ENCODE measurements around the gene CCDC134.

The CCDC134 gene

DNA sequence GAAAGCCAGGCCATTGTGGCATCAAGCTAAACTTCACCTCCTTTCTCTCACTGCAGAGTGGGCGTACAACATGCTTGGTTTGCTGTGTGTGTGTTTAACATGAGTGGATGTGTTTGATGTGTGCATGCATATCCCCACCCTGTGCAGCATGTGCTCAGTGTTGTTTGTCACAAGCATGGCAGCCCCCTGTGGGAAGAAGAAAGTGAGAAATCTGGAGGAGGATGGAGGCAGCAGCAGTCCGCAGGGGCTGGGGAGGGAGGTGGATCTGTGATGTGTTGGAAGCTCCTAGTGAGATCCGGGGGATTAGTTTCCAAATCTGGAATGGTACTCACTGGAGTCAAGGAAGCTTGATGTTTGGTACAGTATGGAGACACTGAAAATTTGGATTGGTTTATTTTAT, 24.1 kb upstream of the CCDC134 start:
- FAIRE-seq (no peak), DNase-seq (ENCODE audit: insufficient read length, low spot score) (no peak)
- no peak for TF ChIP-seq POLR2A (IDR thresholded peaks at IDR 0.05; ENCODE audit: low read depth, low read length)

DNA sequence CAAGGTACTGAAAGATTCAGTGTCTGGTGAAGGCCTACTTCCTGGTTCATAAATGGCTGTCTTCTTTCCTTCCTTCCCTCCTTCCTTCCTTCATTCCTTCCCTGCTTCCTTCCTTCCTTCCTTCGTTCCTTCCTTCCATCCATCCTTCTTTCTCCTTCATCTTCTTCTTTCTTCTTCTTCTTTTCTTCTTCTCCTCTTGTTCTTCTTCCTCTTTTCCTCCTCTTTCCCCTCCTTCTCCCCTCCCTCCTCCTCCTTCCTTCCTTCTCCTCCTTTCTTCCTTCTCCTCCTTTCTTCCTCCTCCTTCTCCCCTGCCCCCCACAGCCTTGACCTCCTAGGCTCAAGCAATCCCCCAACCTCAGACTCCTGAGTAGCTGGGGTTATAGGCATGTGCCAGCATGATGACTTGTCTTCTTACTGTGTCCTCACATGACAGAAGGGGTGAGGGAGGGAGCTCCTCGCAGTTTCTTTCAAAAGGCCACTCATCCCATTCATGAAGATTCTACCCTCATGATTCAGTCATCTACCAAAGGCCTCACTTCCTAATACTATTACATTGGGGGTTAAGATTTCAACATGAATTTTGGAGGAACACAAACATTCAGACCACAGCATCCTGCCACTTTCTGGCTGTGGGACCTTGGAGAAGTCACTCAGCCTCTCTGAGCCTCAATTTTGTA, 22.6 kb upstream of the CCDC134 start:
- no peak for TF ChIP-seq POLR2A (IDR thresholded peaks at IDR 0.05; ENCODE audit: low read depth, low read length)
- no peak for FAIRE-seq
- no peak for DNase-seq (ENCODE audit: insufficient read length, low spot score)

DNA sequence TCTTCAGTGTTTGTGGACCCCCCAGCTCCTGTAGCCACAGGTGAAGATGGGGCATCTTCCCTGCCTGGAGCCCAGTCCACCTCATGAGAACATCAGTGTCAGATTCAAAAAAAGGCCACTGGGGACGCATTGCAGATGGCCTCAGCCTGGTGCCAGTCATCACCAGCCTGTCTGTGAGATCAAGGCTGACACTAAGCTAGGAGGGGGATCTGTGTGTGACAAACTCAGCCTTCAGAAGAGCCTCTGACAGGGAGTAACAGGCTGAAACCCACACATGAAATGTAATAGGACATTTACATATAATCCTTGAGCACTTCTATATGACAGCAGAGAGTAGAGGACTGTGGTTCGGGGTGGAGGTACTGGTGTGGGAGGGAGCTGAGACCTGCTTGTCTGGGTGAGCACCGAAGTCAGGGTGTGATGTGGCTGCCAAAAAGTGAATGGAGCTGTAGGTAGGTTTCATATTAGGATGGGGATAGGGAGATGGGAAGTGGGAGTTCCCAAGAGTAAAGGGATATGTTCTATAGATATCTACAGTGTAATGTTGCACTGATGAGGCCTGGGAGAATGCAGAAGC, 20.5 kb upstream of the CCDC134 start:
- no peak for DNase-seq (ENCODE audit: insufficient read length, low spot score)
- TF ChIP-seq POLR2A (IDR thresholded peaks at IDR 0.05; ENCODE audit: low read depth, low read length), result no peak
- no peak for FAIRE-seq

DNA sequence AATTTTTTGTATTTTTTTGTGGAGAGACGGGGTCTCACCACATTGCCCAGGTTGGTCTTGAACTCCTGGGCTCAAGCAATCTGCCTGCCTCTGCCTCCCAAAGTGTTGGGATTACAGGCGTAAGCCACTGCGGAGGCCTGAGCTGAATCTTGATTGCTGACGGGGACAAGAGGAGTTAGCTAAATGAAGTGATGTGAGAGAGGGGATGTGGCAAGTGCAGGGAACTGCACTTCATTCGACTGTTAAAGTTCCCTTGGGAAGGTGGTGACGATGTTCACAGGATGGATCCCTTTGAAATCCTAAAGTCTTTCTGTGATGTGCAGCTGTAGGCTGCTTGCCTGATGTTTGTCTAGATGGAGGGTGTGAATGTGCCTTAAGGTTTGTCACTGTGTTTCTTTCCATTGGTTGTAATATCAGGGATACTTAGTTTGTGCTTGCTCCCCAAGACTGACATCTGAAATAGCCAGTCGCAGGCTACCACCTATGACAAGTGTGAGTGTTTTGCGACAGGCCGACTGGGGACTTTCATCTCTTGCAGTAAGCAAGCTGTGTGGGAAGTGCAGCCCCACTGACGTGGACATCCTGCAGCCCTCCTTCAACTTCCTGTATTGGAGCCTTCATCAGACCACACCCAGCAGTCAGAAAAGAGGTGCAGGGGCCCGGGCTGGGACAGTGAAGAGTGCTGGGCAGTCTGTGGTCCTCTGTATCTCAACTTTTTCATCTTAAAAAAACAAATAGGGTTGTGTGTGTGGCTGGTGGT, 19.6 kb upstream of the CCDC134 start:
- DNase-seq (ENCODE audit: insufficient read length, low spot score), result no peak
- no peak for FAIRE-seq
- TF ChIP-seq POLR2A (IDR thresholded peaks at IDR 0.05; ENCODE audit: low read depth, low read length), result no peak

DNA sequence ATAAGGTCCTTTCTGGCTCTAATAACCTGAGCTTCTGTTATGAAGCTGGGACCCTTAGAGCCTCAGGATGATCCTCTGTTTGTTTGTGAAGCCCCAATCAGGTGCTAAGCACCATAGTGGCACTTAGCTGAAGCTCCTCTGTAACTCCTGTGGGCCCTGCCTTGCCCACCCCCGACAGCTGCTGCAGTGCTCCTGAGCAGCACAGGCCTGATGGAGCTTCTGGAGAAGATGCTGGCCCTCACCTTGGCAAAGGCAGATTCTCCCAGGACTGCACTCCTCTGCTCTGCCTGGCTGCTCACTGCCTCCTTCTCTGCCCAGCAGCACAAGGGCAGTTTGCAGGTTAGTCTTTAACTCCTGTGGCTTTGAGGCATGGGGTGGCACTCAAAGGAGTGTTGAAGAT, 19.0 kb upstream of the CCDC134 start:
- no peak for FAIRE-seq

DNA sequence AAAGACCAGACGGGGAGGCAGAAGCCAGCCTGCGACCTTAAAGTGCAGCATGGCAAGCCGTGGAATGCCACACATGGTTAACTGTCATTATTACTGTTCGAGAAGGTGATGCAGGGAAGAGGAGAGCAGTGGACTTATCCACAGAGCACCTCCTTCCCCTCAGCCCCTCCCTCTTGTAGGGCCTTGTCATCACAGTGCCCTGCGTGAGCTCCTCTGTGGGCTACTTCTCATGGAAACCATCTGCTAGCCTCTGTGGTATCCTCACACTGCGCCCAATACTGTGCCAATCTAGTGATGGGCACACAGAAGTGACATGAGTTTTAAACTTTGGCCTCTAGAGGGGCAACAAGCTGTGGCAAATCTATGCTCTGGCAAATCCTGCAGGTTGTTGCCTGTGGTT, 18.2 kb upstream of the CCDC134 start:
- FAIRE-seq, result no peak
- no peak for DNase-seq (ENCODE audit: insufficient read length, low spot score)
- no peak for TF ChIP-seq POLR2A (IDR thresholded peaks at IDR 0.05; ENCODE audit: low read depth, low read length)

More for the DNA sequence above, 19.0 kb upstream of the CCDC134 start:
- DNase-seq (ENCODE audit: insufficient read length, low spot score), result no peak
- TF ChIP-seq POLR2A (IDR thresholded peaks at IDR 0.05; ENCODE audit: low read depth, low read length), result no peak

DNA sequence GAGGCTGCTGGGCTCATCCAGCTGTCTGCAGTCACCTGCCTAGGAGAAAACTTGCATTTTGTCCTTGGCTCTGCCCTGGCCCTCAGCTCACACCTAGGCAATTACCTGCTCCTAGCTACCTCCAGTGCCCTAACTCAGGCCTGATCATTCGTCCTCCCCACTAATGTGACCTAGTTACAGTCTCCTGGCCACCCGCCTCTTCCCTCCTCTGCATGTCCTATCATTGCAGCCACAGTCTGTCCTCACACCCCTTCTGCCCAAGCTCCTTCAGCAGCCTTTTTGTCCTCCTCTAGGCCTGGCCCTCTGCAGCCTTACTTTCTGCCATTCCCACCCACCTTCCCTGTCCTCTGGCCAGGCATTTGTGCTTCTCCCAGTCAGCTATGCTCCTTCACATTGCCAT, 17.7 kb upstream of the CCDC134 start:
- TF ChIP-seq POLR2A (IDR thresholded peaks at IDR 0.05; ENCODE audit: low read depth, low read length), result no peak
- FAIRE-seq (no peak), DNase-seq (ENCODE audit: insufficient read length, low spot score) (no peak)

DNA sequence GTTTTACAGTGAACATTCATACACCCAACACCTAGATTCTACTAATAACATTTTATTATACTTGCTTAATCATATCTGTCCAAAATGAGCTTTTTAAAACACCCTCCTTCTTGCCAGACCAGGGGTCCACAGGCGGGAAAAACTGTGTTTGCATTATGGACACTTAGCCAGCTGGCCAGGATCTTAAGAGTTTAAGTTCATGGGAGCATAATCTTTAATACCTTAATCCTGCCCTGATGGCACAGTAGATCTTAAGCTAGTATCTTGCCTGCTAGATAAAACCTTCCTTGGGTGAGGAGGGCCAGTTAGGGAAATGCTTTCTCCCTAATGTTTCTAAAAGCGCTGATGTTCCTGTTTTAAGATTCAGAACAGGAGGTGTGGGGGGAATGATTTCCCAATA, 13.1 kb upstream of the CCDC134 start:
- no peak for TF ChIP-seq POLR2A (IDR thresholded peaks at IDR 0.05; ENCODE audit: low read depth, low read length)
- FAIRE-seq, result no peak
- DNase-seq (ENCODE audit: insufficient read length, low spot score), result no peak

DNA sequence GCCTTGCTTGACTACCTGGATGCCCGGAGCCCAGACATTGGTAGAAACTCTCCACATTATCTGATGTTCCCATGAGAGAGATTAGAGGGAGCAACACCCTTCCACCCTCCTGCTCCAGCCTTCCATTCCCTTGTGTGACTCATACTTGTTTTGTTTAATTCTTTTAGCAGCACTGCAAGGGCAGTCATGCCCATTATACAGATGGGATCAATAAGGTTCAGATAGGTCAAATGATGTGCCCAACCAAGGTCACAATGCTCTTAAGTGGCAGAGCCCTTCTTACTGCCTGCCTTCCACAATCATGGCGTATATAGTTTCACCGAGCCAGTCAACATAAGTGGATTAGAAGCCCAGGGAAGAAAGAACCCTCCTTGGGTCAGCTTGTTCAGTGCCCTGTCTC, 6.6 kb upstream of the CCDC134 start:
- no peak for TF ChIP-seq POLR2A (IDR thresholded peaks at IDR 0.05; ENCODE audit: low read depth, low read length)
- FAIRE-seq, result no peak
- no peak for DNase-seq (ENCODE audit: insufficient read length, low spot score)

DNA sequence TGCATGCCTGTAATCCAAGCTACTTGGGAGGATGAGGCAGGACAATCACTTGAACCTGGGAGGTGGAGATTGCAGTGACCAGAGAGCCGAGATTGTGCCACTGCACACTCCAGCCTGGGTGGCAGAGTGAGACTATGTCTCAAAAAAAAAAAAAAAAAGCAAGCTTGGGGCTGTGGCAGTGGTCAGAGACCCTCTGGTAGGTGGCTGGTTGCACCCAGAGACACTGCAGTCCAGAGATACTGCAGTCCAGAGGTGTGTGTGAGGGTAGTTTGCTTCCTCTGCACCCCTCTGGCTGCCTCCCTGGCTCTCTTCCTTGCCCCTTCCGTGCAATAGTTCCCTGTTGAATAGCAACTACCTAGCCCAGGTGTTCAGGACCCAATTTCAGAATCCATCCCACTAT, 1.7 kb upstream of the CCDC134 start:
- no peak for FAIRE-seq
- no peak for TF ChIP-seq POLR2A (IDR thresholded peaks at IDR 0.05; ENCODE audit: low read depth, low read length)
- DNase-seq (ENCODE audit: insufficient read length, low spot score), result no peak

DNA sequence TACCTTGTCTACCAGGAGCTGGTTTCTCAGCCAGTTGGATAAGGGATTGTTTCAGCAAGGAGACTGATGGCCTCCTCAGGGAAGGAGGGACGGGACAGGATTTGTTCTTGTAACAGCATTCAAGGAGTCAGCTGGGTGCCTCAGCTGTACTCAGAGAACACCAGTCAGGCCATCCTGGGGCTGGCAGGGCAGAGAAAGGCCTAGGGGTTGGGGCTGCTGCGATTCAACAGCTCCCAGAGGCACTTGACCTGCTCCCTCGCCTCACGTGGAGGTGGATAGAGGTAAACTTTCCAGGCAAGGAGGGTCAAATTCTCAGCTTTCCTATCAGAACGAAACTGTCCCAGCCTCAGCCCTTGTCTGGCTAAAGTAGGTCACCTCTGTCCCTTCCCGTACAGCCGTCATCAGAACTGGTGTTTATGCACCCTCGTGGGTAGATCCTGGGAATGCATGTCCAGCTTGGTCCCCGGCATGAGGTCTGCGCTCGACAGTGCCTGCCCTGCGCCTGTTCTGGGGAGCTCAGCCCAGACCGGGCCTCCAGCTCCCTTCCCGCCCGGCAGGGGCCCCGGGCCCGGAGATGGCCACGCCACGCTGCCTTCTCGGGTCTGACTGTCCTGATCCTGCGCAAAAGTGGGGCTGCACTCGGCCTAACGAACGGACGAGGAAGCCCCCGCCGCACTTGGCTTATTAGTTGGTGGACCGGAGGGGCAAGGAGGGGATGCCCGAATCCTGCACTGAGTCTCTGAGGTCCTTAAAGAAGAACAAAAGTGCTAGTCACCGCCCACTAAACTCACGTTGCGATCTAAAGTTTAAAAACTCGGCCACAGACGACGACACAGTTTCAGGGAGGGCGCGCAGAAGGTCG, 762 bp upstream of the CCDC134 start:
- FAIRE-seq (no peak), DNase-seq (ENCODE audit: insufficient read length, low spot score) (no peak)
- no peak for TF ChIP-seq POLR2A (IDR thresholded peaks at IDR 0.05; ENCODE audit: low read depth, low read length)

DNA sequence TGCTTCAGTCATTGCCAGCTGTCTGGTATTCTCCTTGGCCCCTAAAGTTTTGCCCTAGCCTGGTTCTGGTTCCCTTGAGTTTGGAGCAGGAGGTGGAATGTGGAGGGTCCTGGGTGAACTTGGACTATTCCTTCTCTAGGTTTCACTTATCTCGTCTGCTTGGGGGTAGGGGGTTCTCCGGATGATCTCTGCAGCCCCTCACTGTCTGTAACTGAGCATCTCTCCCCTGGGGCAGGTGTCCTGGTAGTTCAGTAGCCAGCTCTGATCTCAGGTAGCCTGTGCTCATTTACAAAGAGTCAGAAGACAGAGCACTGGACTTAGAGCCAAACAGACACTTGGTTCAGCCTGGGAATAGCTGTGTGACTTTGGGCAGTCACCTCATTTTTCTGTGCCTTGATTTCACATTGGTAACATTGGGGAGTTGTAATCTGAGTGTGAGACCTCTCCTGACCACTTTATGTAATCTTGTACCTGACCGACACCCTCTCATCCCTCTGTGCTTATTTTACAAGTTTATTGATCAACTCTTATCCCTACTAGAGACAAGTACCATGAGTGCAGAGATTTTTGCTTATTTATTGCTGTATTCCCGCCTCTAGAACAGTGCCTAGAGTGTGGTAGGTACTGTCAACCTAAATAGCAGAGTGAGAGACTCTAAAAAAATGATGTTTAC, 804 bp downstream of the CCDC134 start:
- DNase-seq (ENCODE audit: insufficient read length, low spot score), result no peak
- FAIRE-seq, result no peak
- TF ChIP-seq POLR2A (IDR thresholded peaks at IDR 0.05; ENCODE audit: low read depth, low read length), result no peak

DNA sequence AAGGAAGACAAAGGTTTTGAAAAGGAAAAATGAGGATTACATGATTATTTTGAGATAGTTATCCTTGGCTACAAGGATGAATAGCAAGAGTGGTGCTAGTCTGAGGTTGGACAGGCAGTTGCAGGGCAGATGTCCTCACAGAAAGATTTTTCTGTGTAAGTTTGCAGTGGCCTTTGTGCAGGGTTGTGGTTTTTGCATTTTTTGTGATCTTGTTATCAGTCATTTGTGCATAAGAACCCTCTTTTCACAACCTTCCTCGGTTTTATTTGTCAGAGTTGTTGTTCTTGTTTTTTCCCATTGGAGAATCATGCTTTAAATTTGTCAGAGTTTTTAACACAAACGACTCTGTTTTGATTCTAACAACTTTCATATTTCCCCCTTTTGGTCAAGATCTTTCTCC, 1.4 kb downstream of the CCDC134 start:
- no peak for TF ChIP-seq POLR2A (IDR thresholded peaks at IDR 0.05; ENCODE audit: low read depth, low read length)
- DNase-seq (ENCODE audit: insufficient read length, low spot score) (no peak), FAIRE-seq (no peak)
